Urinary bladder (tissue), 4 donors: Measurements from ENCODE around the gene PIAS4. TPM values are rescaled to one million over a fixed set of nuclear protein-coding genes. Genes with fewer than 3 reads are reported as not detected.
"Not testable (repeated sequence)": the region's sequence is repeated elsewhere in the genome, so short reads cannot be mapped to it uniquely, and the experiment has no call there.

Source experiments
- DNase-seq: peaks from one replicate; pipeline ENCODE4 v3.0.0-alpha.2; 2015; ENCODE audit errors: extremely low spot score
- H3K27ac ChIP-seq: one replicate; pipeline ENCODE4 v1.5.1; 2013; ENCODE audit warnings: low read depth, mild to moderate bottlenecking, moderate library complexity
- H3K36me3 ChIP-seq: one replicate; pipeline ENCODE4 v1.6.1; 2013; ENCODE audit warnings: mild to moderate bottlenecking, moderate library complexity; ENCODE audit not compliant: insufficient read depth
- H3K4me1 ChIP-seq: one replicate; pipeline ENCODE4 v1.6.1; 2013; ENCODE audit warnings: mild to moderate bottlenecking, moderate library complexity; ENCODE audit not compliant: insufficient read depth
- H3K4me3 ChIP-seq: one replicate; pipeline ENCODE4 v1.5.1; 2013; ENCODE audit warnings: low read depth, low read length
- WGBS: extraction: QIAGEN DNeasy Blood & Tissue Kit; methylation state at CpG from one replicate; pipeline ENCODE4 v1.1.7; 2013; 5-methylcytosine and 5-hydroxymethylcytosine counted together
- polyA plus RNA-seq: library from polyadenylated mRNA; stranded (reverse); fragments of 200-250 nt; gene quantifications from one replicate; pipeline ENCODE4 v1.2.3, GENCODE V29; 2013
- total RNA-seq: library from RNA; depleted of rRNA; stranded (reverse); fragments of >200 nt; gene quantifications from one replicate; pipeline ENCODE4 v1.2.3, GENCODE V29; 2014
- donor health status: healthy with polysubstance abuse.
- donor health status: healthy.

PIAS4 gene
- total and polyA plus RNA-seq, 2 donors = 20.2 to 25.3 TPM

DNA sequence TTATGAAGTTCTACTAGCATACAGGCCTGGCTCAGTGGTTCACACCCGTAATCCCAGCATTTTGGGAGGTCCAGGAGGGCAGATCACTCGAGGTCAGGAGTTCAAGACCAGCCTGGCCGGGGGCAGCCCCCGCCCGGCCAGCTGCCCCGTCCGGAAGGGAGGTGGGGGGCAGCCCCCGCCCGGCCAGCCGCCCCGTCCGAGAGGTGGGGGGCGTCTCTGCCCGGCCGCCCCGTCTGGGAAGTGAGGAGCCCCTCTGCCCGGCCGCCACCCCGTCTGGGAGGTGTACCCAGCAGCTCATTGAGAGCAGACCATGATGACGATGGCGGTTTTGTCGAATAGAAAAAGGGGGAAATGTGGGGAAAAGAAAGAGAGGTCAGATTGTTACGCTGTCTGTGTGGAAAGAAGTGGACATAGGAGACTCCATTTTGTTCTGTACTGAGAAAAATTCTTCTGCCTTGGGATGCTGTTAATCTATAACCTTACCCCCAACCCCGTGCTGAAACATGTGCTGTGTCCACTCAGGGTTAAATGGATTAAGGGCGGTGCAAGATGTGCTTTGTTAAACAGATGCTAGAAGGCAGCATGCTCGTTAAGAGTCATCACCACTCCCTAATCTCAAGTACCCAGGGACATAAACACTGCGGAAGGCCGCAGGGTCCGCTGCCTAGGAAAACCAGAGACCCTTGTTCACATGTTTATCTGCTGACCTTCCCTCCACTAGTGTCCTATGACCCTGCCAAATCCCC is 8.7 kb upstream of the PIAS4 start:
- not testable (repeated sequence) for H3K4me3 ChIP-seq, DNase-seq, H3K4me1 ChIP-seq, H3K36me3 ChIP-seq, H3K27ac ChIP-seq
- 80% methylated on average over 29 of the region's 29 CpGs for WGBS

- not testable (repeated sequence) for H3K36me3 ChIP-seq, H3K4me1 ChIP-seq, H3K27ac ChIP-seq, DNase-seq, H3K4me3 ChIP-seq
- 84% methylated on average over 5 of the region's 5 CpGs for WGBS
Measured at GRCh38 chr19:4000798-4001197, 6.7 kb upstream of the PIAS4 start.

DNA sequence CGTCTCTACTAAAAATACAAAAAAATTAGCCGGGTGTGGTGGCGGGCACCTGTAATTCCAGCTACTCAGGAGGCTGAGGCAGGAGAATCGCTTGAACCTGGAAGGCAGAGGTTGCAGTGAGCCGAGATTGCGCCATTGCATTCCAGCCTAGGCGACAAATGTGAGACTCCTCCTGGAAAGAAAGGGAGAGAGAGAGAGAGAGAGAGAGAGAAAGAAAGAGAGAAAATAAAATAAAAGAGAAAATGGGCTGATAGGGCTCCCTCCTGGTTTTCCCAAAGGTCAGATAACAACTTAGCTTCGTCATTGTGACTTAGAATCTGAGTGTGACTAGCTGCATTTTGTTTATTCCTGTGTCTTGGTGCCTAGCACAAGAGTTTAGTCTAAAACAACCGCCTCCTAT is 2.1 kb upstream of the PIAS4 start:
- H3K27ac ChIP-seq, DNase-seq, H3K36me3 ChIP-seq, H3K4me3 ChIP-seq, H3K4me1 ChIP-seq: not testable (repeated sequence)
- whole genome bisulfite sequencing = 97% methylated on average over 9 of the region's 9 CpGs

DNA sequence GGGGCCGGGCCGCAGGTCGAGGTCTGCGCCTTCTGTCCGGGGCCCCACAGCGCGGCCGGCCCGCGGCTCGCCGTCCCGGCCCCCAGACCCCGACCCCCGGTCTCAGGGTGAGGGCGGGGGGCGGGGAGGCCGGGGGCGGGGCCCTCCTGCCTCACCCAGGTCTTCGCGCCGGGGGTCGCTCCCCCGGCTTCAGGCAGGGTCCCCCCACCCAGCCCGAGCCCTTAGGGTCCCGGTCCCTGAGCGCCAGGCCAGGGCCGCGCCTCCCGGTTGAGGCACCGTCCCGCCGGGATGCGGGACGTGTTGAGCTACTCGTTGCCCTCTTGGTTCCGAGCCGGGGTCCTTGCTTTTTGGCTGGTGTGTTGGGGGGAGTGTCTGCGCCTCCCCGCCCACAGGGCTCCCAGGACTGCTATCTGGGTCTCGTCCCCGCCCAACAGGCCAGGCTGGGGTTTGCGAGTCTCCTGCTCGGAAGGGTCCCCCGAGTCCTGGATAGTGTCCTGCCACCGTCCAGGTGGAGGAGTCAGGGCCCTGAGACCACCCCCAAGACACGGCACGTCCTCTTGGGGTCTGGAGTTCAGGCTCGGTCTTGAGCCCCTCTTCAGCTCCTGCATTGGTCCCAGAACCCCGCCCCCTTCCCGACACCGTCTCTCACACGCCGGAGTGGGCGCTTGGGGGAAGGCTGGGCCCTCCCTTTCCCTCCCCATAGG is 452 bp downstream of the PIAS4 start:
- under 1% methylated on average over 48 of the region's 55 CpGs for WGBS
- no peak for DNase-seq
- peaks cover 2% of the 10 kb centered on the region for H3K36me3 ChIP-seq
- H3K27ac ChIP-seq = peak overlapping the region; percentile 46
- H3K4me1 ChIP-seq = no peaks in the 10 kb centered on the region
- H3K4me3 ChIP-seq = peak overlapping the region; percentile 96

- Histone ChIP-seq H3K36me3 (peaks cover 5% of the 10 kb centered on the region), H3K4me3 (no peak overlapping the region), H3K4me1 (no peaks in the 10 kb centered on the region), H3K27ac (no peak overlapping the region)
- no peak for DNase-seq
- 48% methylated on average over 24 of the region's 24 CpGs for WGBS
Measured at GRCh38 chr19:4009990-4010807, 2.7 kb downstream of the PIAS4 start.

GRCh38 chr19:4010808-4011110 is 3.2 kb downstream of the PIAS4 start:
- 54% methylated on average over 14 of the region's 14 CpGs for WGBS
- no peak overlapping the region for H3K4me3 ChIP-seq
- no peak for DNase-seq
- no peaks in the 10 kb centered on the region for H3K4me1 ChIP-seq
- peaks cover 5% of the 10 kb centered on the region for H3K36me3 ChIP-seq
- no peak overlapping the region for H3K27ac ChIP-seq

- H3K4me3 ChIP-seq, H3K4me1 ChIP-seq, H3K36me3 ChIP-seq, H3K27ac ChIP-seq, DNase-seq: not testable (repeated sequence)
- WGBS = 74% methylated on average over 6 of the region's 6 CpGs
Measured at GRCh38 chr19:4011430-4011829, 3.9 kb downstream of the PIAS4 start.

- no peak overlapping the region for H3K4me3 ChIP-seq
- 80% methylated on average over 27 of the region's 27 CpGs for WGBS
- H3K4me1 ChIP-seq = no peaks in the 10 kb centered on the region
- H3K27ac ChIP-seq = no peak overlapping the region
- no peak for DNase-seq
- peaks cover 5% of the 10 kb centered on the region for H3K36me3 ChIP-seq
Measured at GRCh38 chr19:4012092-4012974, 4.8 kb downstream of the PIAS4 start.

DNA sequence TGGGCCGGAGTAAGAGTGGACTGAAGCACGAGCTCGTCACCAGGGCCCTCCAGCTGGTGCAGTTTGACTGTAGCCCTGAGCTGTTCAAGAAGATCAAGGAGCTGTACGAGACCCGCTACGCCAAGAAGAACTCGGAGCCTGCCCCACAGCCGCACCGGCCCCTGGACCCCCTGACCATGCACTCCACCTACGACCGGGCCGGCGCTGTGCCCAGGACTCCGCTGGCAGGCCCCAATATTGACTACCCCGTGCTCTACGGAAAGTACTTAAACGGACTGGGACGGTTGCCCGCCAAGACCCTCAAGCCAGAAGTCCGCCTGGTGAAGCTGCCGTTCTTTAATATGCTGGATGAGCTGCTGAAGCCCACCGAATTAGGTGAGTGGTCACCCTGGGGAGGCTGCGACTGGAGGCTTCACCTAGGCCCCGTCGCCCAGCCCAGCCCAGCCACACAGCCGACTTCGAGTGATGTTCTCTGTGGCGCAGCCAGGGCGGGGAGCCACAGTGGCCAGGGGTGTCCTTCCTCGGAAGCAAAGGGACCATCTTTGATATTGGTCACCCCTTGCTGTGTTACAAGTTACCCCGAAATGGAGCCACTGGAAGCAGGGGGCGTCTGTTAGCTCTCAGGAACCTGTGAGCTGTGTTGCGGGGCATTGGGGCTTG is 5.6 kb downstream of the PIAS4 start:
- 95% methylated on average over 33 of the region's 33 CpGs for WGBS
- Histone ChIP-seq H3K36me3 (peaks cover 5% of the 10 kb centered on the region), H3K27ac (no peak overlapping the region), H3K4me3 (no peak overlapping the region), H3K4me1 (no peaks in the 10 kb centered on the region)
- DNase-seq = no peak

DNA sequence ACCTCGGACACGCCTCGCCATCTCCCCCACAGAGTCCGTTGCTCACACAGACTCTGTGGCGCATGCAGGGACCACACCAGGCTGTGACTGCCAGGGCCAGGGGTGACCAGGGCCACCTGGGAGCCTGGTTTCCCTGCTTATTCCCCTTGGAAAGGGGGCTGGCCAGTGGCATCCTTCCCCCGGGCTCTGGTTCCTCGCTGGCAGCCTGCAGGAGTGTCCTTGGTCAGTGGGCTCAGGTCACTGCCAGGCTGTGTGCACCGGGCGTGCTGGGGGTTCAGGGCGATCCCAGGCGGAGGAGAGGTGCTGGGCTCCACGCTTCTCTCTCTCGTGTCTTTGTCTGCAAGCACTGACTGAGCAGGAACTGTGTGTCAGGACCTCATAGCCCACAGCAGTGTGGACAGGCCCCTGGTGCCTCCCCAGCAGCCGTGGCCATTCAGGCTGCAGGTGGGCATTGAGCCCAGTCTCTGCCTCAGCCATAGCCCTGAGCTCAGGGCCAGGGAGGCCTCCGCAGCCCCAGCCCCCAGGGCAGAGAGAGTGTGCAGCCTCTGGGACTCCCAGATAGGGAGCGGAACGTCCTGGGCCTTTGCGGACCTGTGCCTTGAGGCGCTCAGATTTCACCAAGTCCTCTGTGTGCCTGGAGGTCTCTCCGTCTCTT is 6.5 kb downstream of the PIAS4 start:
- Histone ChIP-seq H3K36me3 (peaks cover 5% of the 10 kb centered on the region), H3K4me1 (no peaks in the 10 kb centered on the region), H3K4me3 (no peak overlapping the region), H3K27ac (no peak overlapping the region)
- 88% methylated on average over 20 of the region's 20 CpGs for WGBS
- no peak for DNase-seq

- Histone ChIP-seq H3K36me3 (peaks cover 5% of the 10 kb centered on the region), H3K4me3 (no peak overlapping the region), H3K27ac (no peak overlapping the region), H3K4me1 (no peaks in the 10 kb centered on the region)
- WGBS = 62% methylated on average over 25 of the region's 25 CpGs
- no peak for DNase-seq
Measured at GRCh38 chr19:4014541-4015491, 7.3 kb downstream of the PIAS4 start.
